Stimulated activated naive CD8-positive, alpha-beta T cell treated with anti-CD3 and anti-CD28 coated beads, Interleukin-15, Interleukin-2, amounts not matched to agents 100 U/mL and 50 U/mL, for 24 hours (primary cell): Measurements from ENCODE around the gene SRCIN1.
"Not testable (repeated sequence)": the region's sequence is repeated elsewhere in the genome, so short reads cannot be mapped to it uniquely, and the experiment has no call there.

Experiments
- ATAC-seq: fragments of 150-1000 bp; cut with Tn5 transposase; one replicate; pipeline ENCODE4 v1.10.0; 2021
- DNase-seq: peaks from one replicate; pipeline ENCODE4 v3.0.0; 2021

The SRCIN1 gene

GRCh38 chr17:38544839-38545209 lies 60.9 kb downstream of the SRCIN1 start:
- no peak for ATAC-seq

GRCh38 chr17:38544175-38544838 lies 61.4 kb downstream of the SRCIN1 start:
- no peak for DNase-seq
- ATAC-seq, result no peak

More at GRCh38 chr17:38544839-38545209, 60.9 kb downstream of the SRCIN1 start:
- no peak for DNase-seq

GRCh38 chr17:38543403-38544174 lies 62.2 kb downstream of the SRCIN1 start:
- ATAC-seq, result no peak

GRCh38 chr17:38542286-38542685 lies 63.5 kb downstream of the SRCIN1 start:
- ATAC-seq (no peak), DNase-seq (no peak)

More at GRCh38 chr17:38543403-38544174, 62.2 kb downstream of the SRCIN1 start:
- DNase-seq, result no peak

- no peak for DNase-seq
These were observed 64.5 kb downstream of the SRCIN1 start for GRCh38 chr17:38541281-38541680.

GRCh38 chr17:38540514-38541045 lies 65.2 kb downstream of the SRCIN1 start:
- no peak for ATAC-seq
- DNase-seq, result no peak

More at GRCh38 chr17:38541281-38541680, 64.5 kb downstream of the SRCIN1 start:
- no peak for ATAC-seq

- DNase-seq (no peak), ATAC-seq (no peak)
These were observed 66.4 kb downstream of the SRCIN1 start for GRCh38 chr17:38539386-38539785.

GRCh38 chr17:38538906-38539305 lies 66.8 kb downstream of the SRCIN1 start:
- ATAC-seq, result no peak
- no peak for DNase-seq

- DNase-seq (no peak), ATAC-seq (no peak)
These were observed 69.1 kb downstream of the SRCIN1 start for GRCh38 chr17:38536661-38537060.

- no peak for ATAC-seq
- DNase-seq, result no peak
These were observed 69.9 kb downstream of the SRCIN1 start for GRCh38 chr17:38535886-38536285.

GRCh38 chr17:38534498-38534885 lies 71.3 kb downstream of the SRCIN1 start:
- ATAC-seq, result no peak
- DNase-seq, result no peak

GRCh38 chr17:38533866-38534497 lies 71.8 kb downstream of the SRCIN1 start:
- ATAC-seq (no peak), DNase-seq (no peak)

- no peak for ATAC-seq
These were observed 72.5 kb downstream of the SRCIN1 start for GRCh38 chr17:38533241-38533640.

GRCh38 chr17:38532451-38532850 lies 73.3 kb downstream of the SRCIN1 start:
- DNase-seq, result no peak

More at GRCh38 chr17:38533241-38533640, 72.5 kb downstream of the SRCIN1 start:
- DNase-seq, result no peak

GRCh38 chr17:38531761-38532160 lies 74.0 kb downstream of the SRCIN1 start:
- DNase-seq, ATAC-seq: not testable (repeated sequence)

More at GRCh38 chr17:38532451-38532850, 73.3 kb downstream of the SRCIN1 start:
- no peak for ATAC-seq

GRCh38 chr17:38530856-38531255 lies 74.9 kb downstream of the SRCIN1 start:
- DNase-seq, ATAC-seq: not testable (repeated sequence)

- DNase-seq, ATAC-seq: not testable (repeated sequence)
These were observed 77.6 kb downstream of the SRCIN1 start for GRCh38 chr17:38528141-38528540.

GRCh38 chr17:38526526-38526925 lies 79.2 kb downstream of the SRCIN1 start:
- DNase-seq, ATAC-seq: not testable (repeated sequence)

- DNase-seq (no peak), ATAC-seq (no peak)
These were observed 93.2 kb downstream of the SRCIN1 start for GRCh38 chr17:38512473-38513058.

GRCh38 chr17:38511150-38512108 lies 94.3 kb downstream of the SRCIN1 start:
- ATAC-seq (no peak), DNase-seq (no peak)
